ENCODE measurements around the gene LPIN2. TPM values are rescaled to one million over a fixed set of nuclear protein-coding genes. Genes with fewer than 3 reads are reported as not detected.
A peak's percentile ranks its signal among the peaks of the same experiment; 100 is the strongest.
"Not testable (repeated sequence)": the region's sequence is repeated elsewhere in the genome, so short reads cannot be mapped to it uniquely, and the experiment has no call there.

LPIN2 gene
- total and polyA plus RNA-seq, 5 donors from 2014 or later: 39.3 to 61.2 (median 48.2) TPM

DNA sequence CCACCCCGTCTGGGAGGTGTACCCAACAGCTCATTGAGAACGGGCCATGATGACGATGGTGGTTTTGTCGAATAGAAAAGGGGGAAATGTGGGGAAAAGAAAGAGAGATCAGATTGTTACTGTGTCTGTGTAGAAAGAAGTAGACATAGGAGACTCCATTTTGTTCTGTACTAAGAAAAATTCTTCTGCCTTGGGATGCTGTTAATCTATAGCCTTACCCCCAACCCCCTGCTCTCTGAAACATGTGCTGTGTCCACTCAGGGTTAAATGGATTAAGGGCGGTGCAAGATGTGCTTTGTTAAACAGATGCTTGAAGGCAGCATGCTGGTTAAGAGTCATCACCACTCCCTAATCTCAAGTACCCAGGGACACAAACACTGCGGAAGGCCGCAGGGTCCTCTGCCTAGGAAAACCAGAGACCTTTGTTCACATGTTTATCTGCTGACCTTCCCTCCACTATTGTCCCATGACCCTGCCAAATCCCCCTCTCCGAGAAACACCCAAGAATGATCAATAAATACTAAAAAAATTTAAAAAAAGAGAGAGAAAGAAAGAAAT is 37.0 kb upstream of the LPIN2 start:
- not testable (repeated sequence) for H3K36me3 Mint-ChIP-seq; H3K27me3 Mint-ChIP-seq; H3K4me3 Mint-ChIP-seq; H3K4me3 ChIP-seq (ENCODE audit: low read depth, low read length); H3K27ac Mint-ChIP-seq; H3K27me3 ChIP-seq (ENCODE audit: control insufficient read depth, insufficient read depth, low read length); DNase-seq; H3K27ac ChIP-seq (ENCODE audit: insufficient read depth, low read length, poor library complexity, severe bottlenecking); H3K36me3 ChIP-seq (ENCODE audit: control insufficient read depth, insufficient read depth, low read length); H3K9me3 Mint-ChIP-seq; ATAC-seq (ENCODE audit: low read depth in 2 of 2); H3K9me3 ChIP-seq (ENCODE audit: control insufficient read depth in 2 of 2, low read length in 2 of 2); H3K4me1 ChIP-seq (ENCODE audit: control insufficient read depth, insufficient read depth, low read length, poor library complexity, severe bottlenecking)
- peaks cover 0 to 16% (median 4%) of the 10 kb centered on the region in 4 donors for H3K4me1 Mint-ChIP-seq

DNA sequence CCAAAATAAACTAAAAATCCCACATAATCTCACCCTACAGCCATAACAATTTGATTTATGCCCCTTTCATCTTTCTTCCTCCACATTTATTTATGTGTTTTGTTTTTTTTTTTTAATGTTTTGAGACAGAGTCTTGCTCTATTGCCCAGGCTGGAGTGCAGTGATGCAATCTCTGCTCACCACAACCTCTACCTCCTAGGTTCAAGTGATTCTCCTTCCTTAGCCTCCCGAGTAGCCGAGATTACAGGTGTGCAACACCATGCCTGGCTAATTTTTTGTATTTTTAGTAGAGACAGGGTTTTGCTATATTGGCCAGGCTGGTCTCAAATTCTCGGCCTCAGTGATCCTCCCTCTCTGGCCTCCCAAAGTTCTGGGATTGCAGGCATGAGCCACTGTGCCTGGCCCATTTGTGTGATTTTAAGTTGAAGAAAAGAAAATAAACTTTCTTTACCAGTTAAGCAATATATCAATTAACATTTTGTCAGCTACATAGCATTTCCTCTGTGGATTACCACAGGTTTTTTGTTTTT is 35.9 kb upstream of the LPIN2 start:
- H3K9me3 ChIP-seq (ENCODE audit: control insufficient read depth in 2 of 2, low read length in 2 of 2): no peaks in the 10 kb centered on the region
- Mint-ChIP-seq H3K27me3 (peaks cover 6% of the 10 kb centered on the region), H3K36me3 (no peaks in the 10 kb centered on the region), H3K4me1 (peaks cover 0 to 16% (median 4%) of the 10 kb centered on the region in 4 donors), H3K27ac (no peak overlapping the region), H3K9me3 (peaks cover 0 to 8% (median 0%) of the 10 kb centered on the region in 7 donors), H3K4me3 (no peak overlapping the region)
- H3K27ac ChIP-seq (ENCODE audit: insufficient read depth, low read length, poor library complexity, severe bottlenecking): no peak overlapping the region
- H3K4me3 ChIP-seq (ENCODE audit: low read depth, low read length): no peak overlapping the region
- DNase-seq (no peak), ATAC-seq (ENCODE audit: low read depth in 2 of 2) (no peak)
- no peaks in the 10 kb centered on the region for H3K4me1 ChIP-seq (ENCODE audit: control insufficient read depth, insufficient read depth, low read length, poor library complexity, severe bottlenecking)
- H3K27me3 ChIP-seq (ENCODE audit: control insufficient read depth, insufficient read depth, low read length): no peaks in the 10 kb centered on the region
- no peaks in the 10 kb centered on the region for H3K36me3 ChIP-seq (ENCODE audit: control insufficient read depth, insufficient read depth, low read length)

GRCh38 chr18:3048121-3048520 is 35.2 kb upstream of the LPIN2 start:
- Histone ChIP-seq H3K36me3 (ENCODE audit: control insufficient read depth, insufficient read depth, low read length) (no peaks in the 10 kb centered on the region), H3K4me3 (ENCODE audit: low read depth, low read length) (no peak overlapping the region), H3K4me1 (ENCODE audit: control insufficient read depth, insufficient read depth, low read length, poor library complexity, severe bottlenecking) (no peaks in the 10 kb centered on the region), H3K27ac (ENCODE audit: insufficient read depth, low read length, poor library complexity, severe bottlenecking) (no peak overlapping the region), H3K27me3 (ENCODE audit: control insufficient read depth, insufficient read depth, low read length) (no peaks in the 10 kb centered on the region), H3K9me3 (ENCODE audit: control insufficient read depth in 2 of 2, low read length in 2 of 2) (no peaks in the 10 kb centered on the region)
- H3K4me3 Mint-ChIP-seq: no peak overlapping the region
- DNase-seq (no peak), ATAC-seq (ENCODE audit: low read depth in 2 of 2) (no peak)
- peak overlapping the region in 1 of 3 donors; percentile 9 for H3K27ac Mint-ChIP-seq
- no peaks in the 10 kb centered on the region for H3K36me3 Mint-ChIP-seq
- peaks cover under 1% of the 10 kb centered on the region for H3K27me3 Mint-ChIP-seq
- peaks cover 0 to 2% (median 0%) of the 10 kb centered on the region in 7 donors for H3K9me3 Mint-ChIP-seq
- H3K4me1 Mint-ChIP-seq: peaks cover 0 to 15% (median 4%) of the 10 kb centered on the region in 4 donors

- DNase-seq: peak in 1 of 3 donors; percentile 16
- no peaks in the 10 kb centered on the region for H3K4me1 ChIP-seq (ENCODE audit: control insufficient read depth, insufficient read depth, low read length, poor library complexity, severe bottlenecking)
- H3K4me3 Mint-ChIP-seq: no peak overlapping the region
- peak overlapping the region in 2 of 3 donors; percentile 30 to 69 for H3K27ac Mint-ChIP-seq
- no peaks in the 10 kb centered on the region for H3K9me3 Mint-ChIP-seq
- peaks cover 0 to 9% (median under 1%) of the 10 kb centered on the region in 4 donors for H3K4me1 Mint-ChIP-seq
- no peaks in the 10 kb centered on the region for H3K27me3 ChIP-seq (ENCODE audit: control insufficient read depth, insufficient read depth, low read length)
- no peak for ATAC-seq (ENCODE audit: low read depth in 2 of 2)
- H3K4me3 ChIP-seq (ENCODE audit: low read depth, low read length): no peak overlapping the region
- no peaks in the 10 kb centered on the region for H3K27me3 Mint-ChIP-seq
- no peaks in the 10 kb centered on the region for H3K36me3 Mint-ChIP-seq
- no peaks in the 10 kb centered on the region for H3K36me3 ChIP-seq (ENCODE audit: control insufficient read depth, insufficient read depth, low read length)
- H3K27ac ChIP-seq (ENCODE audit: insufficient read depth, low read length, poor library complexity, severe bottlenecking): no peak overlapping the region
- no peaks in the 10 kb centered on the region for H3K9me3 ChIP-seq (ENCODE audit: control insufficient read depth in 2 of 2, low read length in 2 of 2)
Observed at GRCh38 chr18:3046216-3046808, 33.4 kb upstream of the LPIN2 start.

DNA sequence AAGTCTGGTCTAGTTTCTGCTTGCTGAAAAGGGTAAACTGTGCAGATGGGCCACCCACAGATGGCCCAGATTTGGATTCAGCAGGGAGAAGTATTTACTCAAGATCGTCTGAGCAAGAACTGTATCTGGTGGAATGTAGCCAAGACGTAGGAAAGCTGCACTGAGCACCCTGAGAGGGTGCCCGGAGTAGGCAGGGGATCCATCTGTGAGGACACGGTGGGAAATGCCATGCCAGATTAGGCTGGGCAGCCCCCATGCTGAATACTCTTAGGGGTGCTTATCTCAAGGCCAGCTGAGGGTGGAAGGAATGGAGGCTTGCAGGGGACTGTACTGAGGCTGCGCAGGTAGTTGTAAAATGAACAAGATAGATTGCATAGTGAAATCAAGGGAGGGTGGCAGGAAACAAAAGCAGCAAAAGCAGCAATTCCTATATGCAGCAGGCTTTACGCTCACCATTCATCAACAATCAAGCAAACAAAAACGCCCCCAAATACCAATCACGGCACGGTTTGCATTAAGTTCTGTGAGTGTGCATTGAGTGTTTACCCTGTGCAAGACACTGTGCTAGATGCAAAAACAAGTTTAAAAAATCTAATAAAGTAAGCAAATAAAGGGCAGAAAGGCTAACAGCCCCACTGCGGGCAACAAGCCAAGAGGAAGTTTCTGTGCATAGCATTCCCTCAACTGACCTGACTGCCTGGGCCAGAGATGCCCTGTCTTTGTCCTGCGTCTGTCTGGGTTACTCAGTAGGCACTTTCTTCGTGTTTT is 32.2 kb upstream of the LPIN2 start:
- H3K27ac Mint-ChIP-seq: no peak overlapping the region
- no peak for ATAC-seq (ENCODE audit: low read depth in 2 of 2)

DNA sequence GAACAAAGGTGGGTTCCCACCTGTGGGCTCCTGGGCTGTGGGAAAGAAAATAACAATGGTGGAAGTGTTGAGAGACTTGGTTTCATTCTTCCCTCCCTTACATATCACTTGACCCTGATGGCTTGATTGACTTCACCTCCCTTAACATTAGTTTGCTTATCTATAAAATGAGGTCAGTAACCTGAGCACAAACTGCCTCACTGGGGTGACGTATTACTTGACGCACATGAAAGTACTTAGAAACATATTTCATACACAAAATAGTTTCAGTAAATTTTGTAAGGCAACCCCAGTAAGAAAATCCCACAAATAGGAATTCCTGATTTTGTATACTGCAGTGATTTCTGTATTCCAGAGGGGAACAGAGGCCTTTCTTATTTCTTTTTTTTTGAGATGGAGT is 29.4 kb upstream of the LPIN2 start:
- Mint-ChIP-seq H3K27ac (no peak overlapping the region), H3K27me3 (peaks cover 4% of the 10 kb centered on the region), H3K36me3 (no peaks in the 10 kb centered on the region), H3K4me3 (no peak overlapping the region), H3K9me3 (peaks cover 0 to 2% (median 0%) of the 10 kb centered on the region in 7 donors), H3K4me1 (peaks cover 4 to 10% (median 7%) of the 10 kb centered on the region in 4 donors)
- Histone ChIP-seq H3K4me1 (ENCODE audit: control insufficient read depth, insufficient read depth, low read length, poor library complexity, severe bottlenecking) (peaks cover 4% of the 10 kb centered on the region), H3K27me3 (ENCODE audit: control insufficient read depth, insufficient read depth, low read length) (no peaks in the 10 kb centered on the region), H3K27ac (ENCODE audit: insufficient read depth, low read length, poor library complexity, severe bottlenecking) (no peak overlapping the region), H3K9me3 (ENCODE audit: control insufficient read depth in 2 of 2, low read length in 2 of 2) (no peaks in the 10 kb centered on the region), H3K36me3 (ENCODE audit: control insufficient read depth, insufficient read depth, low read length) (no peaks in the 10 kb centered on the region), H3K4me3 (ENCODE audit: low read depth, low read length) (no peak overlapping the region)
- no peak for ATAC-seq (ENCODE audit: low read depth in 2 of 2)
- no peak for DNase-seq

More for the DNA sequence above, 32.2 kb upstream of the LPIN2 start:
- H3K27me3 ChIP-seq (ENCODE audit: control insufficient read depth, insufficient read depth, low read length): no peaks in the 10 kb centered on the region
- no peaks in the 10 kb centered on the region for H3K9me3 ChIP-seq (ENCODE audit: control insufficient read depth in 2 of 2, low read length in 2 of 2)
- H3K4me1 ChIP-seq (ENCODE audit: control insufficient read depth, insufficient read depth, low read length, poor library complexity, severe bottlenecking): no peaks in the 10 kb centered on the region
- H3K27ac ChIP-seq (ENCODE audit: insufficient read depth, low read length, poor library complexity, severe bottlenecking): no peak overlapping the region
- no peak for DNase-seq
- H3K36me3 ChIP-seq (ENCODE audit: control insufficient read depth, insufficient read depth, low read length): no peaks in the 10 kb centered on the region
- Mint-ChIP-seq H3K36me3 (no peaks in the 10 kb centered on the region), H3K4me1 (peaks cover 0 to 9% (median under 1%) of the 10 kb centered on the region in 4 donors), H3K4me3 (no peak overlapping the region), H3K9me3 (no peaks in the 10 kb centered on the region), H3K27me3 (no peaks in the 10 kb centered on the region)
- no peak overlapping the region for H3K4me3 ChIP-seq (ENCODE audit: low read depth, low read length)

GRCh38 chr18:3041843-3042242 is 28.9 kb upstream of the LPIN2 start:
- Histone ChIP-seq H3K4me1 (ENCODE audit: control insufficient read depth, insufficient read depth, low read length, poor library complexity, severe bottlenecking) (peaks cover 6% of the 10 kb centered on the region), H3K27ac (ENCODE audit: insufficient read depth, low read length, poor library complexity, severe bottlenecking) (no peak overlapping the region), H3K27me3 (ENCODE audit: control insufficient read depth, insufficient read depth, low read length) (no peaks in the 10 kb centered on the region), H3K4me3 (ENCODE audit: low read depth, low read length) (no peak overlapping the region), H3K36me3 (ENCODE audit: control insufficient read depth, insufficient read depth, low read length) (no peaks in the 10 kb centered on the region), H3K9me3 (ENCODE audit: control insufficient read depth in 2 of 2, low read length in 2 of 2) (no peaks in the 10 kb centered on the region)
- Mint-ChIP-seq H3K27ac (peak overlapping the region in 1 of 3 donors; percentile 86), H3K27me3 (peaks cover 4% of the 10 kb centered on the region), H3K4me1 (peaks cover 5 to 11% (median 8%) of the 10 kb centered on the region in 4 donors), H3K36me3 (no peaks in the 10 kb centered on the region), H3K4me3 (no peak overlapping the region), H3K9me3 (peaks cover 0 to 2% (median 0%) of the 10 kb centered on the region in 7 donors)
- DNase-seq: no peak
- no peak for ATAC-seq (ENCODE audit: low read depth in 2 of 2)
